Measurements from ENCODE around the gene CYB5R3.
"Not testable (repeated sequence)": the region's sequence is repeated elsewhere in the genome, so short reads cannot be mapped to it uniquely, and the experiment has no call there.

CYB5R3 gene

DNA sequence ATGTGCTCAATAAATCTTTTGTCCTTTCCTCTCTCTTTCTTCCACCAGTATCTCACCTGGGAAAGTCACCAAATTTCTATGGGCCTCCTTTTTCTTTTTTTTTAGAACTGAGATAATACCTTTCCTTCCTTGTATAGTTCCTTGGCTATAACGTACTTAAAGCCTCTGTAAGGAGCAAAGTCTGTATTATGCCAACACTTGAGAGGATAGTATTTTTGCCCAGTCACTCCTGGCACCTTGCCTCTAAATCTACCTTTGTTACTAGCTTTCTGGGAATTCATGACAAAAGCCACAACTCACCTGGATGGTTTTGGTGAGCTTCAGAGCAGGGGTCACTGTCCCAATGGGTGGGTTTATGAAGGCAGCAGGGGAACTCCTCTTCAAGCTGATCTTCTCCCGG, 46.7 kb downstream of the CYB5R3 start:
- DNase-seq (ENCODE audit: low read depth in 2 of 2), result no peak

DNA sequence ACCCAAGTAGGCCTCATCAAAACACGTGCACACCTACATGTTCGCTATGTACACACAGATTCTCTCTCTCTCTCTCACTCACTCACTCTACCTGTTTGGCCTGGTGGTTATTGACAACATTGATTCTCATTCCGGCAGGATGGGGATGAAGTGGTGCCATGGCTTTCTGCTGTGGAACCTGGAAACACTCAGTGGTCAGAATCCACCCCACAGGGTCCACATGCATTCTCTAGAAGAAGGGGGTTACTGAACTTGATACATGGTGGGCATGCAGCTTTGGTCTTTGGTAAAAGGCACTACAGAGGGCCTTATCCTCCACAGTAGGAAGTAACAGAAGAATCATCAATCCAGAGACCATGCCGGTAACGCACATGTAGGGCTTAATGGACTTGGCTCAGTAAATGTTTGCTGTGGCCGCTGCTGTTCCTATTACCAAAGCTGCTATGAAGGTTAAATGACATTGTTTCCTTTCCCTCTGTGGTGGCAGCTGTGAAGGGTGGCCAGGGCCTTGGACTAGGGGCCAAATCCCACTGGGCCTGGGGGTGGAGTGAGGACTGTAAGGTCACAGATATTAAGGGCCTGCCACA, 47.2 kb downstream of the CYB5R3 start:
- DNase-seq (ENCODE audit: low read depth in 2 of 2), result no peak

DNA sequence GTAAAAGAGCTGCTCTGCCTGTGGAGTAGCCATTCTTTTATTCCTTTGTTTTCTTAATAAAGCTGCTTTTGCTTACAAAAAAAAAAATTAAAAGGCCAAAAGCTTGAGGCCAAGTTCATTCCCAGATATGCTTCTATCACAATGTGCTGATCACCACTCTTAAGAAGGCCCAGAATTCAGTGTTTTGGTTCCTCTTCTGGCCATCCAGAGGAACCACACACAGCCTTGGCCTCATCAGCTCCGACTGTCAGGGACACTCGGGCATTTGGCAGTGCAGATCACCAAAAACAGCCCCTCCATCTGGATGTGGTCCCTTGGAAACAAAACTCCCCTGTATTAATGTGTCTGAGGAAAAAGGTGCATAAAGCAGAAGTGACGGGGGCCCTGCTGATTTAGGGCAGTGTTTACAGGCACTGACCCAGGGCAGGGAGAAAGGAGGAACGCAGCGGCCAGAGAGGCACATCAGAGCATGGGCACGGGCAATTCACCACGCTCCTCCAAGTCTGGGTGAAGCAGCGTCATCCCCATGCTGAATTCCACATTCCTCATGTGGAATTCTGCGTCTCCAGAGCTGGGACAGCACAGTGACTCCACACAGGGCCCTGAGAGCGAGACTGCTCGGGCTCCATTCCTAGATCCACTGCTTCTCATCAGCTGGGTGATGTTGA, 52.2 kb downstream of the CYB5R3 start:
- DNase-seq (ENCODE audit: low read depth in 2 of 2), result no peak

DNA sequence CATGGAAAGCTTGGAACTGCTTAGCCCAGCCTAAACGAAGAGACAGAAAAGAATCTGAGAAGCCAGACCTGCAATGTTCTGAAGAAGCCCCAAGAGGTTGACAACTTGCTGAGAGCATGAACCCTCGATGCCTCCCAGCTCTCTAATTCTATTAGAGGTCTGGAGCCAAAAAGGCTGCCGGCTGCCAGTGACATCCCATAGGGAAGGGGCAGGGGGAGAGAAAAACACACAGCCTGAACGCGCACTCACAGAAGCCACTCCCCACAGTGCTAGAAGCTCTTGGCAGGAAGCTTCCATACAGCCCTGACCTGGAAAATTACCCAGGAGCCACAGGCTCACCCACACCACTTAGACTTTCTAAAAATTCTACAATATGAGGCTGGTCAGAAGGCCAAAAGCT, 52.9 kb downstream of the CYB5R3 start:
- no peak for DNase-seq (ENCODE audit: low read depth in 2 of 2)

DNA sequence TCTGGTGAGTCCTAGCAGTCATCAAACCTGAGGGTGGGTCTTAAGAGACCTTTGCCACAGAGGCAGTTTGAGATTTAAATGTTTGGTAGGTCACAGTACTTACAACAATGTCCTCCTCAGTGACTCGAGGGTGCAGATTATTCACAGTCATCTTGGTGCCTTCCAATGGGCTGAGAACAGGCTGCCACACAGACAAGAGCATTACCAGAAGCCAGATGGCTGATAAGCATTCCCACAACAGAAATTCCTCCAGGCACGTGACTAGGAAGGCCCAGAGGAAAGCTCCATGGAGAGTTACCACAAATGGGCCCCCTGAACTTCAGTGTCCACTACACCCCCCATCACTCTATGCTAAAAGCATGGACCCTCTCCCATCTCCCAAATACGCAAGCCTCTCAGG, 53.8 kb downstream of the CYB5R3 start:
- no peak for DNase-seq (ENCODE audit: low read depth in 2 of 2)

DNA sequence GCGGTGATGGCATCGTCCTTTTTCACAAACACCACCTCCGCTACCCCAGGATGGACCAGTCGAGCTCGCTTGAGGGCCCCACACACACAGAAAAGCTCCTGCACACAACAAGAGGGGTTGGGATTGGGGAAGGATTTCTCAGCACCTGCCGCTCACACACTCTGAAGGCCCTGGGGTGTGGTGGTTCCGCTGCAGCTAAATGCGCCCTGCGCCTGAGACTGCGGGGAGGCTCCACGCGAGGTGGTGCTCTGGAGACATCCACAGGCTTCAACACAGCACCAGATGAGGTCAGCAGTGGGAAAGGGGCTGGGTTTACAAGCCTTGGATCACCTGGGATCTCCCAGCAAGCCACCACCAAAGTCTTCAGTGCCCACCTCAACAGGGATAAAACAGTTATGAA, 57.2 kb downstream of the CYB5R3 start:
- no peak for DNase-seq (ENCODE audit: low read depth in 2 of 2)

DNA sequence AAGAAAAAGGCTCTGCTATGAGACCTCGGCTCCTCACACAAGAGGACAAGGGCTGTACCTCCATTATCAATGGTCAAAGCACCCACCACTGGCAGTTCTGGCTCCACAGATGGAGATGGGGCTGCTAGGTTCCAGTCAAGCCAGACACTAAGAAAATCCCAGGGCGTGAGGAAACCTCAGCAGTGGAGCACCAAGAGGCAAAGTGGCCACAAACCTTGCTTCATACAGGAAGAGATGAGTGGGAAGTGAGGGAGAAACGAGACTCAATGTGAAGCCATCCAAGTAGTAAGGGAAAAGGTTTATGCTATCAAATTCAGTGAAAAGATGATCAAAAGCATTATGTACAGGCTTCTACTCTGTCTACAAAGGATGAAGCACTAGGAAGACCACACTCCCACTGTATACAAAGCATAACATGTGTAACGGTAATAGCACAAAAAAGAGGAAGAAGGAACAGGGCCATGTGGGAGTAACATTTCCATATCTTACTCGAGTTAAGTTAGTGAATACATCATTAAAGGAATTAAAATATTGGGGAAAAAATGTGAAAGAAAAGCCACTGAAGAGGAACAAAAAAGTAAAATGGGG, 61.5 kb downstream of the CYB5R3 start:
- no peak for DNase-seq (ENCODE audit: low read depth in 2 of 2)

DNA sequence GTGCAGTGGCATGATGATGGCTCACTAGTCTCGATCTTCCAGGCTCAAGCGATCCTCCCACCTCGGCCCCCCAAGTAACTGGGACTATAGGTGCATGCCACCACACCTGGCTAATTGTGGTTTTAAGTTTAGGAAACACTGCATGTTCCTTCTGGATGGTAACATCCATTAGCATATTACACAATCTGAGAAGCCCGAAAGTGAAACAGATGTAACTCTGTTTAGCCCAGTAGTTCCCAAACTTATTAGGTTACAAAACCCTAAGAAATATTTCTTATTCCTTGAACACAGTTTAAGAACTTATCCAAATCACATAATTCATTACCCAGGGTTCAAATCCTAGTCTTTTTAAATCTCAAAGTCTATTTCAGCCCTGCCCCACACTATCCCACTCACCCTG, 62.8 kb downstream of the CYB5R3 start:
- DNase-seq (ENCODE audit: low read depth in 2 of 2), result no peak

DNA sequence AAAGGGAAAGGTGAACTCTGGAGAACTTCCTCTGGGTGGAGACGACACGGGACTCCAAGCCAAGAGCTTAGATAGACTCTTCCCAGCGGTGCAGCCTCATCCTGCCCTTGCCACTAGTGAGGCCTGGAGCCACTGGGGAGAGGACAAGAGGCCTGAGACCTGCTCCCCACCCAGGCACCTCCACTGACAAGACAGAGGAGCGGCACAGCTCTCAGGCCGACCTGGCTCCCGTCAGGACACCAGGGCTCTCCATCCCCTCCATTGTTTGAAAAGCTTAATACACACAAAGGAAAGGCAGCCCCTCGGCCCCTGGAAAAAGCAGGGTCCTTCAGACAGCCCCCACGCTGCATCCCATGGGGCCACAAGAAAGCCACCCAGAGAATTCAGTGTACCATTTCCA, 64.1 kb downstream of the CYB5R3 start:
- no peak for DNase-seq (ENCODE audit: low read depth in 2 of 2)

DNA sequence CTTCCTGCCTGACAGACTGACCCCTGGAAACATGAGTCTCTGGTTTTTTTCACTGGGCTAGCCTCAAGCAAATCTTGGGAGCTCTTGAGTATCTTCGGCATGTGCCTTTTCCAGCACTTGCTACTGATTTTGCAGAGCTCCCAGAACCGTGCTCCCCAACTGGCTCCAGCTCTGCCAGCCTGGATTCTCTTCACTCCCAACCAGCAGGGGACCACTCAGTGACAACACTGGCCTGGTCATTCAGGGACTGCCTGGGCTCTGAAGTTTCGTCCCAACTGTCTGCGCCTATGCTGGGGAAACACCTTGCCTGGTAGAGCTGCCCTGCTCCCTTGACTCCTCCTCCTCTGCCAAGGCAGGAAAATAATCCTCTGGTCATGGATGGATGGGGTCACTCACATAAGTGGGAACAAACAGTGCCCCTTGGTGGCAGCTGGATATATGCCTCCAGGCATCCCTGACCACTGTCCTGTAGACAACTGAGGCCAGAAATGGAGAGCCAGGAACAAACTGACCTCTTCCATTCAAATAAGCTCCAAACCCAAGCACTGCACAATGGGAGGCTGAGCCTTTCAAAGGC, 64.7 kb downstream of the CYB5R3 start:
- DNase-seq (ENCODE audit: low read depth in 2 of 2), result no peak

DNA sequence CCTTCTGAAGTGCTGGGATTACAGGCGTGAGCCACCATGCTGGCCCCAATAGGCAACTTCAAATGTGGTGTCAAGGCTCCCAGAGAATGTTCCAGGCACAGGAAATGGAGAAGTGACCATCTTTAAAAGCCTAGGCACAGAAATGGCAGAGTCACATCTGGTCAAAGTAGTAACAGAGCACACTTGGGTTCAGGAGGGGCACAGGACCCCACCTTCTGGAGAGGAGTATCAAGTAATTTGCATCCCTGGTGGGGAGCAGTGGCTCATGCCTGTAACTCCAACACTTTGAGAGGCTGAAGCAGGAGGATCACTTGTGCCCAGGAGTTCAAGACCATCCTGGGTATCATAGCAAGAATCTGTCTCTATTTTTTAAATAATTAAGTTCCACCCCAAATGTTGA, 66.2 kb downstream of the CYB5R3 start:
- no peak for DNase-seq (ENCODE audit: low read depth in 2 of 2)

DNA sequence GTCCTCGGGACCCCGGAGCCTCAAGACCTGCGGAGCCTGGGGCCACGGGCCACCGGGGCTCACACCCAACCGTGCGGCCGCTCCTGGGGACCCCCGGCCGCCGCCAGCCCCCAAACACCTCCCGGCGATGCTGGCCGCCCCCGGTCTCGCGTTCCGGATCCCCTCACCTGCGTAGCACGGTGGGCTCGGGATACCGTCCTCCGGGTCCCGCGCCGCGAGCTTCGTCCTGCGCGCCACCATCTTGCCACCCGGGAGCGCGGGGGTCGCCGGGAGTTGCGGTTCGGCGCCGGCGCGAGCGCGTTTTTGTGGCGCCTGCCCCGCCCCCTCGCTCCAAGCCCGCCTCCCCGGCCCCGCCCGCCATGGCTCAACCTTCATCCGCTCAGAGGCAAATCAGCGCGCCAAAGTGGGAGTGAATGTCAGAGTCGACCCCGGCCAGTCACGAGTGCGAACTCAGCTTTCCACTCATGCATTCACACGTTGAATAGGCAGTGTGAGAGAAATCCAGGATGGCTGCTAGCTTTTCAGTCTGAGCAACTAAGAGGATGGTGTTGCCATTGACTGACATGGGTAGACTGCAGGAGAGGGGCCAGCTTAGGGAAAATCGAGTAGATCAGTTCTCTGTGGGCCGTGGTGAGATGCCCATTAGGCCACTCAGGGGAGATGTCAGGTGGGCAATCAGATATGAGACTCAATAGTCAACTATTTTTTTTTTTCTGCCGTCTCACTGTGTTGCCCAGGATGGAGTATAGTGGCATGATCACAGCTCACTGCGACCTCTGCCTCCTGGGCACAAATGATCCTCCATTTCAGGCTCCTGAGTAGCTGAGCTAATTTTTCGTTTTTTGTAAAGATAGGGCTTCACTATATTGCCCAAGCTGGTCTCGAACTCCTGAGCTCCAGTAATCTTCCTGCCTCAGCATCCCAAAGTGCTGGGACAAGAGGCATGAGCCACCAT, 67.2 kb downstream of the CYB5R3 start:
- DNase-seq (ENCODE audit: low read depth in 2 of 2), result peak; percentile 77 to 84

DNA sequence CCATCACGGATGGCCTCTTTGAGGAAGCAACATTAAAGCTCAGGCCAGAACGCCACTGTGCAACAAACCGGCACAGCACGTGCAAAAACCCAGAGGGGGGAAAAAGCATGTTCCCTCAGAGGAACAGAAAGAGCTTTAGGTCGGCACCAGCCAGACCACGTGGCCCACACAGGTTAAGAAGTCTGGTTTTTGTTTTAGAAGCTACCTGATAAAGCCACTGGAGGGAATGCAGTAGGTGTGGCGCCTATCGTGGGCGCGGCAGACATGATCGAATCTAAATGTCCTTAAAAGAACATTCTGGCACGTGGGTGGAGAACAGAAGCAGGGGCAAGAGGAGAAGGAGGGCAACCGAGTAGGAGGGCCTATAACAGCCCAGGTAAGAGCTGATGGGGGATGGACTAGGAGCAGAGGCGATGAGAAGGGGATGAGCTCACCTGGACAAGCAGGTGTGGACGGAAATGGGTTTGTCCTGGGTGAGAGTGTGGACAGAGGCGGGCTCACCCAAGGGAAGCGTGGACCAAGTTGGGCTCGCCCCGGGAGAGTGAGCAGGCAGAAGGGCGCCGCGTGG, 67.9 kb downstream of the CYB5R3 start:
- not testable (repeated sequence) for DNase-seq (ENCODE audit: low read depth in 2 of 2)

DNA sequence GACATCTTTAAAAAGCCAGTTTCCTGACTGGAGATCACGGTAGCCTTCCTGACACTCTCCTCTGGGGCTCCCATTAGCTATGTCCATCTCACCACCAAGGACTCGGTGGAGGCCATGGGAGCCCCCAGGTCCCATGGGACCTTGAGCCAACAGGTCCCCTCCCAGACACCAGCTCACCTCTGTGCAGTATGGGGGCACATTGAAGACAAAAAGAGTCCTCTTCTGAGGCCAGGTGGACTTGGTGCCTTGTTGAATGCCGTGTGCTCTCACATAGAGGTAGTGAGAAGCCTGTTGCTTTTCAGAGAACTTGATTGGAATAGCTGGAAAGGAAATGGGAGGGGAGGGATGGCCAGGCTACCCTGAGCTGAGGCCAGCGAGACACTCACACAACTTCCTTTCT, 69.2 kb downstream of the CYB5R3 start:
- not testable (repeated sequence) for DNase-seq (ENCODE audit: low read depth in 2 of 2)

DNA sequence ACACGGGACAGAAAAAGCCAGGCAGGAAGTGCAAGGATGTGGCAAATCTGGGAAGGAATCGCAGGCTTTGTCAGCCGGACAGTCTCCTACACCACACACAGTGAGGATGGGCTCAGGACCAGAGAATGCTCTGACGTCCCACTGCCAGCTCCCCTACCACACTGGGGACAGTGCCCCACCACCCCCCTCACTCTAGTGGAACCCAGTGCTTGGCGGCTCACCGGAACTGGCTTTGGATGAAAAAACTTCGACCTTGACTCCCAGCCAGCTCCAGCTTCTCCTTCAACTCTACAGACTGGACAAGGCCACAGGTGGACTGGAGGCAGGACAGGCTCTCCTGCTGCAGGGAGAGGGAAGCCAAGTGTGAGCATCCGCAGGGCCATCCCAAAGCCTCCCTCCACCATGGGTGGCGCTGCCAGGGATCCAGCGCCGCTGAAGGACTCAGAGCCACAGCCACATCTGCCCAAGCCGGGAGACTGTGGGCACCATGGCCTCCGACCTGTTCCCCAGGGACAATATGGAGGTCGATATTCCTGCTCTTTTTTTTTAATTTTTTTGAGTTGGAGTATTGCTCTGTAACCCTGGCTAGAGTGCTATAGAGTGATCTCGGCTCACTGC, 71.5 kb downstream of the CYB5R3 start:
- no peak for DNase-seq (ENCODE audit: low read depth in 2 of 2)

DNA sequence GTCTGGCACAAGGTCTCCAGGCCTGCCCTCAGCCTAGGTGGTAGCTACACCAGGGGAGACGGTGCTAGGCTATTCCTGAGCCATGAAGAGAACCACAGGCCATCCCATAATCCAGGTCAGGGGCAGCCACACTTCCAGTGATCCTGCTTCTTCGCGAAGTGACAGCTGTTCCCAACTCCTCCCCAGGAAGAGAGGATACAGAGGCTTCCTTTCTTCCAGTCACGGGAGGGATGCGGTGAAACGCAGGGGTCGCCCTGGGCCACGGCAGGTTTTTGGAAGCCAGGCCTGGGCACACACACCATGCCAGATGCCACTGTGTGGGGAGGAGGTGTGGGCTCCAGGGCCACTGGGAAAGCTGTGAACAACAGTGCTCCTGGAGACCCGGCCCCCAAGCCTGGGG, 72.1 kb downstream of the CYB5R3 start:
- not testable (repeated sequence) for DNase-seq (ENCODE audit: low read depth in 2 of 2)

DNA sequence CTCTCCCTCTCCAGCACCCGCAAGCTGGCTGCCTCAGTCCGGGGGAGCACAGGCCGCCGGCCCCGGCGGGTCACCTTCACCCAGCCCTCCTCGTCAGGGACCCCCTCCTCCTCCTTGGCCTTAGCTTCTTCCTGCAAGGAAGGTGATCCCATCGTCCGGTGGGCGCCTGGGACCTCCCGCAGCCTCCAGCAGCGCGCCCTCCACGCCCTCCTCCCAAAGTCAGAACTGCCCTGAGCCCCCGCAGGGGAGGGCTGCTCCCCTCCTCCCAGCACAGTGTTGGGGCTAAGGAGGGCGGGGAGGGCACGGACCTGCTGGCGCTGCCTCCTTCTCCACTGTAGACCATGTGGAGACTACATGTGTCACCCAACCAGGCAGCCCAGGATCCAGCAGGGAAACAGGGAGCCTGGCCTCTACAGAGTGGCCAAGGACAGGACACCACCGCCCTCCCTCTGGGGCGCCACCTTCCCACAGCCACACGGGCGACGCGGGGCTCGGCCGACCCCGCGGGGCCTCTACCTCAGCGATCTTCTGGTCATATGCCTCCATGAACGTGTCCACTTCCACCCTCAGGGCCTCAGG, 73.1 kb downstream of the CYB5R3 start:
- not testable (repeated sequence) for DNase-seq (ENCODE audit: low read depth in 2 of 2)

DNA sequence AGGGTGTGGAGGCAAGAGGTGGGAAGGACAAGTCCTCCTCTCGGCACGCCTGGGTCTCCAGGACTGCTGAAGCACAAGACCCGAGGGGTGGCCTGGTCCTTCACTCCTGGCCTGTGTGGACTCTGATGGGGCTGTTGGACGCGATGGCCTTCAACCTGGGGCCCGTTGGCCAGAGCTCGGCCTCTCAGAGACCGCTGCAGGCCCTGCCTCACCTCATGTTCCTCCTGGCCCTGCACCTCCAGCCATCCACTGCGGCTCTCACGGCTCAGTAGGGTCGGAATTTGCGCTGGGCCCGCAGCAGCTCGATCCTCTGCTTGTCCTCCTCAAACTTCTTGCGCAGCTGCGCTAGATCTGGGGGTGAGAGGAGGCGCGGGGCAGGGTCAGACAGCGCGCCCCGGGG, 74.7 kb downstream of the CYB5R3 start:
- not testable (repeated sequence) for DNase-seq (ENCODE audit: low read depth in 2 of 2)

DNA sequence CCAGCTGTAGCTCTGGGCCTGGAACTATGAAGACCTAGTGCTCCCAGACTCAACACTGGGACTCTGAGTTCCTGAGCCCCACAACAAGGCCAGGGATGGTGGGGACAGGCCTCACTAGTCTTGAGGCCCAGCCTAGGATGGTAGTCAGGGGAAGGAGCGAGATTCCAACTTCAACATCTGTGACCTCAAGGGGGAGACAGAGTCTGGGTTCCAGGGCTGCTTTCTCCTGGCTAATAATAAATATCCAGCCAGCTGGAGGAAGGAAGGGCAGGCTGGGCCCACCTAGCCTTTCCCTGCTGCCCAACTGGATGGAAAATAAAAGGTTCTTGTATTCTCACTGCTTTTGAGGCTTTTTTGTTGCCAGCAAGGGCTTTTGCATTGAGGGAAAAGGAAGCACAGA, 75.1 kb downstream of the CYB5R3 start:
- not testable (repeated sequence) for DNase-seq (ENCODE audit: low read depth in 2 of 2)

DNA sequence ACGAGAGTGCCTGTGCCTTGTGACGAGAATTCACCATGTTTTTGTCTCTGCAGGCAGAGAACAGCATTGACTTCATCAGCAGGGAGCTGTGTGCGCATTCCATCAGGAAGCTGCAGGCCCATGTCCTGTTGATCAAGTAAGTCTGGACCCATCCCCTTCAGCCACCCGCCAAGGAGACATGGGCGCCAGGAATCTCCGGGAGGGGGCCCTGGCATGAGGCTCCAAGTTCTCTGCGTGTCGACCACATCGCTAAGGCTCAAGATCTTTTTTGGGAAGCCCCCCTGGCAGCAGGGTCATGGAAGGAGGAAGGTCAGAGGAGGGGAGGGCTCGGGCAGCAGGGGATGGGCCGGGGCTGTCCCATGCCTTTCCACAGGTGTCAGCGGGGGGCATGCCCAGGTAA, 78.1 kb downstream of the CYB5R3 start:
- not testable (repeated sequence) for DNase-seq (ENCODE audit: low read depth in 2 of 2)

DNA sequence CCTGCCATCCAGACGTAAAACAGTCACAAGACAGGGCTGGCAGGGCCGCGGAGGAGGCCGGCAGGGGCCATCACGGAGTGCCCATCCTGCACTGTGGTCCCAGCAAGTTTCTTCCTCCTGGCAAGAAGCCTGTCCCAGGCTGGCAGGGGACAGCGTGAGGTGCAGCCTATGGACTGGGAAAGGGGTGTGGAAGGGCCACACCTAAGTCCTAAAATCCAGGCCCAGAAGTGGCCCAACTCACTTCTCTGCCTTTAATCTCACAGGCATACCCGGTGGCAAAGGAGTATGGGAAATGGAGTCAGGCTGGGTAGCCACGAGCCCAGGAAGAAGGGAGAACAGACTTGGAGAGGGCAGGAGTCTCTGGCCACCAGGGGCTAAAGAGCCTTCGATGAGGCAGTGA, 78.6 kb downstream of the CYB5R3 start:
- not testable (repeated sequence) for DNase-seq (ENCODE audit: low read depth in 2 of 2)
